Vagina (tissue), 2 donors: ENCODE results near the gene AXL. TPM values are rescaled to one million over a fixed set of nuclear protein-coding genes. Genes with fewer than 3 reads are reported as not detected.

Experiments used
- DNase-seq, 2 donors: peaks; one replicate each; pipeline ENCODE4 v3.0.0-alpha.2; 2017; ENCODE audit errors: extremely low spot score in 2 of 2
- H3K27ac ChIP-seq: fragments of 200-600 bp; sonication (generic); one replicate; pipeline ENCODE4 v1.5.1; 2019
- H3K27me3 ChIP-seq: fragments of 200-600 bp; sonication (generic); one replicate; pipeline ENCODE4 v1.5.1; 2019
- H3K36me3 ChIP-seq, 2 donors: fragments of 200-600 bp; sonication (generic); one replicate each; pipeline ENCODE4 v1.5.1; 2017 to 2019
- H3K4me1 ChIP-seq: fragments of 200-600 bp; sonication (generic); one replicate; pipeline ENCODE4 v1.5.1; 2019
- H3K4me3 ChIP-seq, 2 donors: fragments of 200-600 bp; sonication (generic); 1 replicate in 1 of 2; 2 replicates in 1 of 2; pipeline ENCODE4 v1.5.1; 2016 to 2019
- H3K9me3 ChIP-seq: fragments of 200-600 bp; sonication (generic); one replicate; pipeline ENCODE4 v1.5.1; 2019
- CTCF ChIP-seq, 3 experiments: fragments of 450-650 bp in 2 of 3; fragments of 200-600 bp in 1 of 3; sonication (generic) in 1 of 3; IDR thresholded peaks; one replicate each; pipeline ENCODE4 v1.5.1; 2017 to 2019; ENCODE audit warnings: antibody characterized with exemption in 3 of 3, mild to moderate bottlenecking in 2 of 3, moderate library complexity in 2 of 3
- POLR2A ChIP-seq, 2 donors: fragments of 450-650 bp; IDR thresholded peaks; one replicate each; pipeline ENCODE4 v1.6.1; 2017; ENCODE audit warnings: antibody characterized with exemption in 2 of 2, mild to moderate bottlenecking in 2 of 2, moderate library complexity in 2 of 2
- POLR2AphosphoS5 ChIP-seq, 2 donors: sonication (generic); formaldehyde crosslinking; IDR thresholded peaks; one replicate each; pipeline ENCODE4 v1.9.0; 2017; ENCODE audit warnings: antibody characterized with exemption in 2 of 2, mild to moderate bottlenecking in 2 of 2, low read depth in 1 of 2; ENCODE audit not compliant: insufficient read depth in 1 of 2
- intact Hi-C: fragments of 100-400 bp; cut with DNase I; formaldehyde crosslinking; loops from one replicate; pipeline ENCODE4 v1.15.1; 2023
- total RNA-seq: library from RNA; depleted of rRNA; stranded (reverse); fragments of >200 nt; gene quantifications from one replicate; pipeline ENCODE4 v1.2.3, GENCODE V29; 2016

The AXL gene
- total RNA-seq, 1 donor from 2014 or later, result 53.5 TPM

GRCh38 chr19:41263850-41264580 lies 45.0 kb downstream of the AXL start, which contains the start of gene HNRNPUL1:
HNRNPUL1 (plus strand) TSS chr19:41264372; CDS start chr19:41264504, 132 bp downstream.
- Histone ChIP-seq H3K27ac (peak within 1 kb of the TSS; percentile 98), H3K4me3 (peak within 1 kb of the TSS; percentile 80 to 88), H3K4me1 (peaks cover 28% of the 10 kb centered on the region), H3K9me3 (no peaks in the 10 kb centered on the region), H3K27me3 (no peaks in the 10 kb centered on the region), H3K36me3 (peaks cover 1 to 25% of the 10 kb centered on the region in 2 donors)
- TF ChIP-seq CTCF (IDR thresholded peaks at IDR 0.05), result no peak
- no peak for TF ChIP-seq POLR2A (IDR thresholded peaks at IDR 0.05)
- peak; percentile 90 to 95 for TF ChIP-seq POLR2AphosphoS5 (IDR thresholded peaks at IDR 0.05; ENCODE audit: insufficient read depth in 1 of 2, low read depth in 1 of 2)
- DNase-seq, result peak; percentile 100
- intact Hi-C loops, result loop anchor here (5.0 kb wide), 1 partner anchor 47 kb away; the partner anchor contains the start of gene AXL

- peaks cover 0 to 25% of the 10 kb centered on the region in 2 donors for H3K36me3 ChIP-seq
- peak overlapping the region; percentile 96 for H3K27ac ChIP-seq
- H3K4me3 ChIP-seq, result peak overlapping the region; percentile 80 to 88
- TF ChIP-seq CTCF (IDR thresholded peaks at IDR 0.05) (no peak), POLR2AphosphoS5 (IDR thresholded peaks at IDR 0.05; ENCODE audit: insufficient read depth in 1 of 2, low read depth in 1 of 2) (no peak), POLR2A (IDR thresholded peaks at IDR 0.05) (no peak)
- H3K4me1 ChIP-seq, result peaks cover 28% of the 10 kb centered on the region
- no peaks in the 10 kb centered on the region for H3K27me3 ChIP-seq
- intact Hi-C loops, result loop anchor here (5.0 kb wide), 2 partner anchors 43 to 47 kb away; partner anchors contain the start of gene AXL
- no peak for DNase-seq
- no peaks in the 10 kb centered on the region for H3K9me3 ChIP-seq
These were observed 45.8 kb downstream of the AXL start for GRCh38 chr19:41264581-41265394.

GRCh38 chr19:41265395-41266153 lies 46.6 kb downstream of the AXL start:
- intact Hi-C loops, result loop anchor here (5.0 kb wide), 1 partner anchor 42 kb away; no protein-coding TSS in a partner anchor
- Histone ChIP-seq H3K4me3 (peak overlapping the region; percentile 80 to 88), H3K27me3 (no peaks in the 10 kb centered on the region), H3K36me3 (peaks cover 3 to 26% of the 10 kb centered on the region in 2 donors), H3K27ac (peak overlapping the region; percentile 96), H3K9me3 (no peaks in the 10 kb centered on the region), H3K4me1 (peaks cover 28% of the 10 kb centered on the region)
- TF ChIP-seq CTCF (IDR thresholded peaks at IDR 0.05) (no peak), POLR2AphosphoS5 (IDR thresholded peaks at IDR 0.05; ENCODE audit: insufficient read depth in 1 of 2, low read depth in 1 of 2) (no peak), POLR2A (IDR thresholded peaks at IDR 0.05) (no peak)
- DNase-seq, result no peak

GRCh38 chr19:41269055-41269454 lies 50.0 kb downstream of the AXL start:
- Histone ChIP-seq H3K27me3 (no peaks in the 10 kb centered on the region), H3K4me1 (peaks cover 28% of the 10 kb centered on the region), H3K9me3 (no peaks in the 10 kb centered on the region), H3K27ac (no peak overlapping the region), H3K4me3 (no peak overlapping the region), H3K36me3 (peaks cover 7 to 61% of the 10 kb centered on the region in 2 donors)
- intact Hi-C loops, result loop anchor here (5.0 kb wide), 1 partner anchor 38 kb away; no protein-coding TSS in a partner anchor
- TF ChIP-seq POLR2AphosphoS5 (IDR thresholded peaks at IDR 0.05; ENCODE audit: insufficient read depth in 1 of 2, low read depth in 1 of 2) (no peak), CTCF (IDR thresholded peaks at IDR 0.05) (no peak), POLR2A (IDR thresholded peaks at IDR 0.05) (no peak)
- no peak for DNase-seq
